ENCODE measurements around the gene TIAM2.

The TIAM2 gene

GRCh38 chr6:155152211-155153076, 157.3 kb downstream of the TIAM2 start:
- H3K36me3 ChIP-seq (ENCODE audit: control insufficient read depth in 5 of 5, insufficient read depth in 5 of 5, low read length in 5 of 5) = no peaks in the 10 kb centered on the region
- peaks cover 0 to 4% (median 0%) of the 10 kb centered on the region in 5 donors for H3K4me1 ChIP-seq (ENCODE audit: control insufficient read depth in 5 of 5, insufficient read depth in 5 of 5, low read length in 5 of 5)
- no peak overlapping the region for H3K27ac ChIP-seq (ENCODE audit: low read depth, low read length)

GRCh38 chr6:155154158-155154830, 159.2 kb downstream of the TIAM2 start:
- H3K4me1 ChIP-seq (ENCODE audit: control insufficient read depth in 5 of 5, insufficient read depth in 5 of 5, low read length in 5 of 5) = peaks cover 0 to 4% (median 0%) of the 10 kb centered on the region in 5 donors
- no peaks in the 10 kb centered on the region for H3K36me3 ChIP-seq (ENCODE audit: control insufficient read depth in 5 of 5, insufficient read depth in 5 of 5, low read length in 5 of 5)
- no peaks in the 10 kb centered on the region for H3K9me3 ChIP-seq (ENCODE audit: control insufficient read depth in 5 of 5, low read length in 5 of 5)
- no peak overlapping the region for H3K4me3 ChIP-seq (ENCODE audit: low read depth in 1 of 5, low read length in 5 of 5)
- H3K27ac ChIP-seq (ENCODE audit: low read depth, low read length) = no peak overlapping the region
- H3K9ac ChIP-seq (ENCODE audit: low read length in 5 of 5) = no peak overlapping the region
- H3K27me3 ChIP-seq (ENCODE audit: control insufficient read depth in 5 of 5, insufficient read depth in 4 of 5, low read length in 5 of 5) = peaks cover 0 to 5% (median 0%) of the 10 kb centered on the region in 5 donors

More at GRCh38 chr6:155152211-155153076, 157.3 kb downstream of the TIAM2 start:
- H3K9me3 ChIP-seq (ENCODE audit: control insufficient read depth in 5 of 5, low read length in 5 of 5) = no peaks in the 10 kb centered on the region
- no peak overlapping the region for H3K4me3 ChIP-seq (ENCODE audit: low read depth in 1 of 5, low read length in 5 of 5)
- H3K9ac ChIP-seq (ENCODE audit: low read length in 5 of 5) = no peak overlapping the region
- H3K27me3 ChIP-seq (ENCODE audit: control insufficient read depth in 5 of 5, insufficient read depth in 4 of 5, low read length in 5 of 5) = peaks cover 0 to 5% (median 0%) of the 10 kb centered on the region in 5 donors

- no peak overlapping the region for H3K27ac ChIP-seq (ENCODE audit: low read depth, low read length)
- peaks cover 0 to 2% (median 0%) of the 10 kb centered on the region in 5 donors for H3K9me3 ChIP-seq (ENCODE audit: control insufficient read depth in 5 of 5, low read length in 5 of 5)
- peaks cover 0 to 5% (median 0%) of the 10 kb centered on the region in 5 donors for H3K27me3 ChIP-seq (ENCODE audit: control insufficient read depth in 5 of 5, insufficient read depth in 4 of 5, low read length in 5 of 5)
- no peak overlapping the region for H3K4me3 ChIP-seq (ENCODE audit: low read depth in 1 of 5, low read length in 5 of 5)
- no peaks in the 10 kb centered on the region for H3K36me3 ChIP-seq (ENCODE audit: control insufficient read depth in 5 of 5, insufficient read depth in 5 of 5, low read length in 5 of 5)
- H3K4me1 ChIP-seq (ENCODE audit: control insufficient read depth in 5 of 5, insufficient read depth in 5 of 5, low read length in 5 of 5) = peaks cover 0 to 4% (median 0%) of the 10 kb centered on the region in 5 donors
- no peak overlapping the region for H3K9ac ChIP-seq (ENCODE audit: low read length in 5 of 5)
These were observed 160.8 kb downstream of the TIAM2 start for GRCh38 chr6:155155787-155156447.

- peaks cover 0 to 4% (median 0%) of the 10 kb centered on the region in 5 donors for H3K4me1 ChIP-seq (ENCODE audit: control insufficient read depth in 5 of 5, insufficient read depth in 5 of 5, low read length in 5 of 5)
- peaks cover 0 to 2% (median 0%) of the 10 kb centered on the region in 5 donors for H3K9me3 ChIP-seq (ENCODE audit: control insufficient read depth in 5 of 5, low read length in 5 of 5)
- H3K9ac ChIP-seq (ENCODE audit: low read length in 5 of 5) = no peak overlapping the region
- no peak overlapping the region for H3K4me3 ChIP-seq (ENCODE audit: low read depth in 1 of 5, low read length in 5 of 5)
- H3K27ac ChIP-seq (ENCODE audit: low read depth, low read length) = no peak overlapping the region
- no peaks in the 10 kb centered on the region for H3K36me3 ChIP-seq (ENCODE audit: control insufficient read depth in 5 of 5, insufficient read depth in 5 of 5, low read length in 5 of 5)
- peaks cover 0 to 5% (median 0%) of the 10 kb centered on the region in 5 donors for H3K27me3 ChIP-seq (ENCODE audit: control insufficient read depth in 5 of 5, insufficient read depth in 4 of 5, low read length in 5 of 5)
These were observed 162.0 kb downstream of the TIAM2 start for GRCh38 chr6:155157101-155157500.

- no peak overlapping the region for H3K4me3 ChIP-seq (ENCODE audit: low read depth in 1 of 5, low read length in 5 of 5)
- H3K9ac ChIP-seq (ENCODE audit: low read length in 5 of 5) = no peak overlapping the region
- H3K9me3 ChIP-seq (ENCODE audit: control insufficient read depth in 5 of 5, low read length in 5 of 5) = peaks cover 0 to 2% (median 0%) of the 10 kb centered on the region in 5 donors
- H3K27me3 ChIP-seq (ENCODE audit: control insufficient read depth in 5 of 5, insufficient read depth in 4 of 5, low read length in 5 of 5) = peaks cover 0 to 2% (median 0%) of the 10 kb centered on the region in 5 donors
- no peaks in the 10 kb centered on the region for H3K36me3 ChIP-seq (ENCODE audit: control insufficient read depth in 5 of 5, insufficient read depth in 5 of 5, low read length in 5 of 5)
- H3K4me1 ChIP-seq (ENCODE audit: control insufficient read depth in 5 of 5, insufficient read depth in 5 of 5, low read length in 5 of 5) = peaks cover 0 to 4% (median 0%) of the 10 kb centered on the region in 5 donors
- no peak overlapping the region for H3K27ac ChIP-seq (ENCODE audit: low read depth, low read length)
These were observed 163.1 kb downstream of the TIAM2 start for GRCh38 chr6:155158030-155158843.

GRCh38 chr6:155162682-155163081, 167.6 kb downstream of the TIAM2 start:
- no peak overlapping the region for H3K9ac ChIP-seq (ENCODE audit: low read length in 5 of 5)
- H3K9me3 ChIP-seq (ENCODE audit: control insufficient read depth in 5 of 5, low read length in 5 of 5) = peaks cover 0 to 2% (median 0%) of the 10 kb centered on the region in 5 donors
- no peak overlapping the region for H3K27ac ChIP-seq (ENCODE audit: low read depth, low read length)
- no peak overlapping the region for H3K4me3 ChIP-seq (ENCODE audit: low read depth in 1 of 5, low read length in 5 of 5)
- no peaks in the 10 kb centered on the region for H3K27me3 ChIP-seq (ENCODE audit: control insufficient read depth in 5 of 5, insufficient read depth in 4 of 5, low read length in 5 of 5)
- H3K36me3 ChIP-seq (ENCODE audit: control insufficient read depth in 5 of 5, insufficient read depth in 5 of 5, low read length in 5 of 5) = no peaks in the 10 kb centered on the region
- H3K4me1 ChIP-seq (ENCODE audit: control insufficient read depth in 5 of 5, insufficient read depth in 5 of 5, low read length in 5 of 5) = no peaks in the 10 kb centered on the region

GRCh38 chr6:155163601-155164000, 168.5 kb downstream of the TIAM2 start:
- H3K4me1 ChIP-seq (ENCODE audit: control insufficient read depth in 5 of 5, insufficient read depth in 5 of 5, low read length in 5 of 5) = no peaks in the 10 kb centered on the region
- H3K4me3 ChIP-seq (ENCODE audit: low read depth in 1 of 5, low read length in 5 of 5) = no peak overlapping the region
- no peak overlapping the region for H3K9ac ChIP-seq (ENCODE audit: low read length in 5 of 5)
- H3K27ac ChIP-seq (ENCODE audit: low read depth, low read length) = no peak overlapping the region
- H3K9me3 ChIP-seq (ENCODE audit: control insufficient read depth in 5 of 5, low read length in 5 of 5) = peaks cover 0 to 2% (median 0%) of the 10 kb centered on the region in 5 donors
- H3K36me3 ChIP-seq (ENCODE audit: control insufficient read depth in 5 of 5, insufficient read depth in 5 of 5, low read length in 5 of 5) = no peaks in the 10 kb centered on the region
- no peaks in the 10 kb centered on the region for H3K27me3 ChIP-seq (ENCODE audit: control insufficient read depth in 5 of 5, insufficient read depth in 4 of 5, low read length in 5 of 5)

- Histone ChIP-seq H3K4me1 (ENCODE audit: control insufficient read depth in 5 of 5, insufficient read depth in 5 of 5, low read length in 5 of 5) (no peaks in the 10 kb centered on the region), H3K9me3 (ENCODE audit: control insufficient read depth in 5 of 5, low read length in 5 of 5) (peaks cover 0 to under 1% (median 0%) of the 10 kb centered on the region in 5 donors), H3K9ac (ENCODE audit: low read length in 5 of 5) (no peak overlapping the region), H3K36me3 (ENCODE audit: control insufficient read depth in 5 of 5, insufficient read depth in 5 of 5, low read length in 5 of 5) (no peaks in the 10 kb centered on the region), H3K27ac (ENCODE audit: low read depth, low read length) (no peak overlapping the region), H3K27me3 (ENCODE audit: control insufficient read depth in 5 of 5, insufficient read depth in 4 of 5, low read length in 5 of 5) (no peaks in the 10 kb centered on the region), H3K4me3 (ENCODE audit: low read depth in 1 of 5, low read length in 5 of 5) (no peak overlapping the region)
These were observed 170.1 kb downstream of the TIAM2 start for GRCh38 chr6:155165029-155165710.

- Histone ChIP-seq H3K9ac (ENCODE audit: low read length in 5 of 5) (no peak overlapping the region), H3K9me3 (ENCODE audit: control insufficient read depth in 5 of 5, low read length in 5 of 5) (no peaks in the 10 kb centered on the region), H3K27ac (ENCODE audit: low read depth, low read length) (peak overlapping the region; percentile 18), H3K4me3 (ENCODE audit: low read depth in 1 of 5, low read length in 5 of 5) (no peak overlapping the region), H3K27me3 (ENCODE audit: control insufficient read depth in 5 of 5, insufficient read depth in 4 of 5, low read length in 5 of 5) (no peaks in the 10 kb centered on the region), H3K4me1 (ENCODE audit: control insufficient read depth in 5 of 5, insufficient read depth in 5 of 5, low read length in 5 of 5) (peaks cover 2 to 15% (median 12%) of the 10 kb centered on the region in 5 donors), H3K36me3 (ENCODE audit: control insufficient read depth in 5 of 5, insufficient read depth in 5 of 5, low read length in 5 of 5) (no peaks in the 10 kb centered on the region)
These were observed 175.4 kb downstream of the TIAM2 start for GRCh38 chr6:155170519-155170918.

All from subcutaneous abdominal adipose tissue (tissue), 5 donors.